Bronchial epithelial cell (primary cell): Measurements from ENCODE around the gene TELO2. TPM values are rescaled to one million over a fixed set of nuclear protein-coding genes. Genes with fewer than 3 reads are reported as not detected.
A peak's percentile ranks its signal among the peaks of the same experiment; 100 is the strongest.

Experiments
- DNase-seq: peaks from one replicate; pipeline ENCODE4 v3.0.0-alpha.2; 2010; ENCODE audit warnings: low read depth
- FAIRE-seq: peaks from 2 replicates; lab custom pipeline; 2011; peaks lifted over from hg19 to GRCh38; lab: Jason Lieb, UNC
- H3K27me3 ChIP-seq: 2 replicates; pipeline ENCODE4 v1.5.1; 2011; ENCODE audit warnings: low read length; ENCODE audit not compliant: control insufficient read depth, insufficient read depth
- H3K36me3 ChIP-seq: 2 replicates; pipeline ENCODE4 v1.5.1; 2011; ENCODE audit warnings: low read length; ENCODE audit not compliant: control insufficient read depth, insufficient read depth
- H3K4me3 ChIP-seq: 2 replicates; pipeline ENCODE4 v1.5.1; 2011; ENCODE audit warnings: mild to moderate bottlenecking, low read depth, low read length, control low read depth
- CTCF ChIP-seq: IDR thresholded peaks from 2 replicates; pipeline ENCODE4 v1.5.1; 2011; ENCODE audit warnings: mild to moderate bottlenecking, moderate library complexity, low read length, control low read depth, inconsistent platforms; ENCODE audit not compliant: insufficient read depth, severe bottlenecking
- total RNA-seq: library from RNA; depleted of rRNA; stranded (reverse); fragments of >200 nt; gene quantifications from 2 replicates; pipeline ENCODE4 v1.2.1, GENCODE V29; 2014

Gene TELO2
- total RNA-seq, 1 donor from 2014 or later: 8.2 TPM

- Histone ChIP-seq H3K36me3 (peaks cover 6% of the 10 kb centered on the region), H3K27me3 (no peaks in the 10 kb centered on the region)
- DNase-seq: no peak
Observed at GRCh38 chr16:1554826-1555445, 61.8 kb downstream of the TELO2 start.

GRCh38 chr16:1556254-1556653, 63.1 kb downstream of the TELO2 start:
- no peak for FAIRE-seq
- Histone ChIP-seq H3K4me3 (no peak overlapping the region), H3K27me3 (no peaks in the 10 kb centered on the region), H3K36me3 (peaks cover 7% of the 10 kb centered on the region)
- TF ChIP-seq CTCF: no peak
- no peak for DNase-seq

More at GRCh38 chr16:1554826-1555445, 61.8 kb downstream of the TELO2 start:
- no peak for TF ChIP-seq CTCF
- H3K4me3 ChIP-seq: no peak overlapping the region
- no peak for FAIRE-seq

GRCh38 chr16:1557074-1557473, 63.9 kb downstream of the TELO2 start:
- H3K4me3 ChIP-seq: no peak overlapping the region
- H3K36me3 ChIP-seq: peaks cover 7% of the 10 kb centered on the region
- no peaks in the 10 kb centered on the region for H3K27me3 ChIP-seq
- DNase-seq: no peak
- TF ChIP-seq CTCF: no peak
- no peak for FAIRE-seq

GRCh38 chr16:1557576-1557975, 64.4 kb downstream of the TELO2 start:
- DNase-seq (no peak), FAIRE-seq (no peak)
- H3K4me3 ChIP-seq: no peak overlapping the region
- no peak for TF ChIP-seq CTCF
- no peaks in the 10 kb centered on the region for H3K27me3 ChIP-seq
- H3K36me3 ChIP-seq: peaks cover 7% of the 10 kb centered on the region

GRCh38 chr16:1559446-1559975, 66.4 kb downstream of the TELO2 start:
- FAIRE-seq (peak; percentile 60), DNase-seq (no peak)
- Histone ChIP-seq H3K4me3 (no peak overlapping the region), H3K27me3 (no peaks in the 10 kb centered on the region), H3K36me3 (peaks cover 7% of the 10 kb centered on the region)
- no peak for TF ChIP-seq CTCF

Other genes starting within 250 kb of the TELO2 start
- not detected in 2 replicates for gene TPSD1, start 237.3 kb upstream of the TELO2 start, total RNA-seq
- 34.9 and 49.8 TPM in 2 replicates for gene UBE2I, start 183.7 kb upstream of the TELO2 start, total RNA-seq
- gene BAIAP3, start 159.7 kb upstream of the TELO2 start, total RNA-seq: 0.26 and 0.51 TPM in 2 replicates
- 84.7 and 117 TPM in 2 replicates for gene TSR3, start 141.5 kb upstream of the TELO2 start, total RNA-seq
- gene GNPTG, start 141.4 kb upstream of the TELO2 start, total RNA-seq: 26.9 and 30.0 TPM in 2 replicates
- 2.4 and 3.2 TPM in 2 replicates for gene UNKL, start 78.7 kb upstream of the TELO2 start, total RNA-seq
- gene UQCC4, start 72.6 kb upstream of the TELO2 start, total RNA-seq: 28.4 and 30.1 TPM in 2 replicates
- gene PERCC1, start 62.3 kb upstream of the TELO2 start, total RNA-seq: not detected in 2 replicates
- gene CCDC154, start 48.8 kb upstream of the TELO2 start, total RNA-seq: under 0.01 and 0.51 TPM in 2 replicates
- gene CLCN7, start 18.3 kb upstream of the TELO2 start, total RNA-seq: 36.6 and 46.7 TPM in 2 replicates
- under 0.01 TPM in 1 of 2 replicates, not detected in the other for gene PTX4, start 4.4 kb upstream of the TELO2 start, total RNA-seq
- gene TMEM204, start 40.3 kb downstream of the TELO2 start, total RNA-seq: under 0.01 TPM in 1 of 2 replicates, not detected in the other
- gene IFT140, start 118.7 kb downstream of the TELO2 start, total RNA-seq: 10.8 and 12.4 TPM in 2 replicates
- 3.9 and 5.0 TPM in 2 replicates for gene CRAMP1, start 119.0 kb downstream of the TELO2 start, total RNA-seq
- 55.0 and 59.2 TPM in 2 replicates for gene JPT2, start 184.9 kb downstream of the TELO2 start, total RNA-seq
- gene MAPK8IP3, start 212.8 kb downstream of the TELO2 start, total RNA-seq: 24.5 and 28.7 TPM in 2 replicates